Rectal smooth muscle tissue (tissue), 1 donor: ENCODE measurements around the gene BACH2.

Experiments used
- H3K27ac ChIP-seq: one replicate; pipeline ENCODE4 v1.7.0; 2013; ENCODE audit warnings: low read depth, low read length, inconsistent platforms
- H3K27me3 ChIP-seq: one replicate; pipeline ENCODE4 v1.7.0; 2013; ENCODE audit warnings: low read length; ENCODE audit not compliant: control insufficient read depth, insufficient read depth
- H3K36me3 ChIP-seq: one replicate; pipeline ENCODE4 v1.7.0; 2013; ENCODE audit warnings: low read length; ENCODE audit not compliant: control insufficient read depth, insufficient read depth
- H3K4me1 ChIP-seq: one replicate; pipeline ENCODE4 v1.7.0; 2013; ENCODE audit warnings: low read length; ENCODE audit not compliant: control insufficient read depth, insufficient read depth
- H3K4me3 ChIP-seq: one replicate; pipeline ENCODE4 v1.7.0; 2013; ENCODE audit warnings: low read length
- H3K9ac ChIP-seq: one replicate; pipeline ENCODE4 v1.7.0; 2013; ENCODE audit warnings: low read length

The BACH2 gene

DNA sequence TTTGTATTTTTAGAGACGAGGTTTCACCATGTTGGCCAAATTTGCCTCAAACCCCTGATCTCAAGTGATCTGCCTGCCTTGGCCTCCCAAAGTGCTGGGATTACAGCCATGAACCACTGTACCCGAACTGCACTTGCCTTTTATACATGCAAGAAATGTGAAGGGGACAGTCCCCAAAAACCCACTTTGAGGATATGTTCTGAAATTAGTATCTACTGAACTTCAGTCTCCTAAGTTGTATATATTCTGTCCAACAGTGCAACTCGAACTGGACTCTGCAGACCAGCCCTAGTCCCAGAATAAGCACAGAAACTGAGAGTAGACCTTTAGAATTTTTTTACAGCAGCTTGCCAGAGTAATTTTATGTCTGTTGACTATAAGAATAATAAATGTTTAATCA lies 28.5 kb downstream of the BACH2 start:
- no peak overlapping the region for H3K4me3 ChIP-seq
- H3K9ac ChIP-seq, result no peak overlapping the region
- H3K4me1 ChIP-seq, result peaks cover under 1% of the 10 kb centered on the region
- no peaks in the 10 kb centered on the region for H3K27me3 ChIP-seq
- no peaks in the 10 kb centered on the region for H3K36me3 ChIP-seq
- H3K27ac ChIP-seq, result no peak overlapping the region

GRCh38 chr6:90266905-90267621 lies 29.6 kb downstream of the BACH2 start:
- Histone ChIP-seq H3K4me3 (no peak overlapping the region), H3K27ac (no peak overlapping the region), H3K4me1 (peaks cover 3% of the 10 kb centered on the region), H3K9ac (no peak overlapping the region), H3K27me3 (no peaks in the 10 kb centered on the region), H3K36me3 (no peaks in the 10 kb centered on the region)

DNA sequence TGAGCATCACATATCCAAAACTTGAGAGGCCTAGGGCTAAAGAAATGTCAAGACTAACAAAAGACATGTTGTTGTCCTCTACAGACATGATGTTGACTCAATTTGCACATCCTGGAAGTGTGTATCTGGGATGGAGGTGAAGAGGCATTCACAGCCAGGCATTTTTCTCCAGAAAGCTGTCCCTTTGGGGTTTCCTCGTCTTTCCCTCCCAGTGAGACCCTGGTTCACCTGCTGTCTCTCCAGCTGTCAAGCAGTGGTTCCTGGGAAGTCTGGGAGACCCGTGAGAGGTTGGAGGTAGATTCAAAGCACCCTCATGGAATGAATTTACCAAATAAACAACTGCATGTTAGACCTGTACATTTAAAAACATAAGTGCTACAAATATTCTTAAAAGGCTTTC lies 32.1 kb downstream of the BACH2 start:
- Histone ChIP-seq H3K27me3 (no peaks in the 10 kb centered on the region), H3K36me3 (no peaks in the 10 kb centered on the region), H3K4me1 (peaks cover 3% of the 10 kb centered on the region), H3K27ac (no peak overlapping the region), H3K4me3 (no peak overlapping the region), H3K9ac (no peak overlapping the region)

DNA sequence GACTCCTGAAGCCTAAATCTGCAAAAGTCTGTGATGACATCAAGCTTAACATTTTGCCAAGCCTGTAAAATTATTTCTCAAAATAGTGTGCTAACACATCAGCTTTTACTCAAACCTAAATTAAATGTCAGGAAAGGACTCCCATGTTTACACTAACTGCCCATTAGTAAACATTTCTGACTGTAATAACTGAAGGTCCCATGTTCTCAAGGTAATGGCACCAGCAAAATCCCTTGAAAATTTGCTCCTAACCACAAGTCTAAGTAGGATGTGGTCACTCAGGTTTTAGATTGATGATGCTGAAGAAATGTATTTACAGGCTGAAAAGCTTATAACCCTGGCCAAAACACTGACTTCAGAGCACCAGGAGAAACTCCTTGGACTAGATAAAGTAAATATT lies 33.0 kb downstream of the BACH2 start:
- H3K4me1 ChIP-seq, result peaks cover 3% of the 10 kb centered on the region
- H3K4me3 ChIP-seq, result no peak overlapping the region
- no peaks in the 10 kb centered on the region for H3K36me3 ChIP-seq
- H3K27me3 ChIP-seq, result no peaks in the 10 kb centered on the region
- no peak overlapping the region for H3K9ac ChIP-seq
- no peak overlapping the region for H3K27ac ChIP-seq

GRCh38 chr6:90261801-90262200 lies 34.8 kb downstream of the BACH2 start:
- Histone ChIP-seq H3K27ac (no peak overlapping the region), H3K27me3 (no peaks in the 10 kb centered on the region), H3K4me1 (peaks cover 3% of the 10 kb centered on the region), H3K9ac (no peak overlapping the region), H3K4me3 (no peak overlapping the region), H3K36me3 (no peaks in the 10 kb centered on the region)

DNA sequence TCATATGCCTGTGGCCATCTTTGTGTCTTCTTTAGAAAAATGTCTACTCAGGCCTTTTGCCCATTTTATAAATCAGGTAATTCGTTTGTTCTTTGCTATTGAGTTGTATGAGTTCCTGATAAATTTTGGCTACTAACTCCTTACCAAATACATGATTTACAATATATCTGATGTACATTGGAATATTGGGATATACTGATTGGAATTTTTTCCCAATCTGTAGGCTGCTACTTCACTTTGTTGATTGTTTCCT lies 39.2 kb downstream of the BACH2 start:
- H3K4me3 ChIP-seq, result no peak overlapping the region
- no peak overlapping the region for H3K9ac ChIP-seq
- no peaks in the 10 kb centered on the region for H3K4me1 ChIP-seq
- H3K27ac ChIP-seq, result no peak overlapping the region
- H3K27me3 ChIP-seq, result no peaks in the 10 kb centered on the region
- no peaks in the 10 kb centered on the region for H3K36me3 ChIP-seq

DNA sequence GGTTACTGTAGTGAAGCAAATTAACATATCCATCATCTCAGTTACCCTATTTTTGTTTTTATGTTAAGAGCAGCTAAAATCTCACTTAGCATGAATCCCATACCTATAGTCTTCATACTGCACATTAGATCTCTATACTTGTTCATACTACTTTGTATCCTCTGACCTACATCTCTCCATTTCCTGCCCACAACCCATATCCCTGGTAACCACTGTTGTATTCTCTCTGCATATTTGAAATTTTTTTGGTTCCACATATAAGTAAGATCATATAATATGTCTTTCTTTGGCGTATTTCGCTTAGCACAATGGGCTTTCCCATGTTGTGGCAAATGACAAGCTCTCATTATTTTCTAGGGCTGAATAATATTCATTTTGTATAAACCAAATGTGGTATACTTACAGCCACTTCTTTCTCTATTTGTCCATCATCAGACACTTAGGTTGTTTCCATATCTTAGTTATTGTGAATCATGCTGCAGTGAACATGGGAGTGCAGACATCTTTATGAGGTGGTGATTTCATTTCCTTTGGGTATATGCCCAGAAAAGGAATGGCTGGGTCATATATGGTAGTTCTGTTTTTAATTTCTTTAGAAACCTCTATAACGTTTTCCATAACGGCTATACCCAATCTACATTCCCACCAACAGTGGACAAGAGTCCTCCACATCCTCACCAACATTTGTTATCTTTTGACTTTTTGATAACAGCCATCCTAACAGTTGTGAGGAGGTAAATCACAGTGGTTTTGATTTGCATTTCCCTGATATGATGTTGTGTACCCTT lies 39.8 kb downstream of the BACH2 start:
- Histone ChIP-seq H3K9ac (no peak overlapping the region), H3K36me3 (no peaks in the 10 kb centered on the region), H3K27me3 (no peaks in the 10 kb centered on the region), H3K27ac (no peak overlapping the region), H3K4me3 (no peak overlapping the region), H3K4me1 (no peaks in the 10 kb centered on the region)

DNA sequence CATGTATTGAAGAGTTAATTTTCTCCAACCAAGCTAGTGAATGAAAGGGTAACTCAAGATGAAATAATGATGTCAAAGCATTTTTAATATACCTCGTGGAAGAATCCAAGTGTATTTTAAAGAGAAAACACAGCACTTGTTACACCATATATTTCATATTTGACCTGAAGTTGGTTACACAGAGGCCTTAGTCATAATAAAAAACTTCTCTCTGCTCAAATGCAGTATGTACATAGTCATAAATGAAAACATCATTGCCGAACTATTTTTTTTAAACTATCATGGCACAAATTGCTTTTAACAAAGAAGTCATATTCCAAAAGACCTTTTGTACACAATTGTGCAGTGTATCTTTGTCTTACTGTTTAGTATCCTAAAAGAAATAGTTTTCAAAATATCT lies 43.0 kb downstream of the BACH2 start:
- H3K27ac ChIP-seq, result no peak overlapping the region
- H3K4me3 ChIP-seq, result no peak overlapping the region
- H3K4me1 ChIP-seq, result no peaks in the 10 kb centered on the region
- H3K36me3 ChIP-seq, result no peaks in the 10 kb centered on the region
- H3K9ac ChIP-seq, result no peak overlapping the region
- no peaks in the 10 kb centered on the region for H3K27me3 ChIP-seq

GRCh38 chr6:90251295-90251992 lies 45.2 kb downstream of the BACH2 start:
- Histone ChIP-seq H3K27me3 (no peaks in the 10 kb centered on the region), H3K9ac (no peak overlapping the region), H3K4me3 (no peak overlapping the region), H3K4me1 (no peaks in the 10 kb centered on the region), H3K36me3 (no peaks in the 10 kb centered on the region), H3K27ac (no peak overlapping the region)

- Histone ChIP-seq H3K9ac (no peak overlapping the region), H3K27me3 (no peaks in the 10 kb centered on the region), H3K27ac (no peak overlapping the region), H3K36me3 (no peaks in the 10 kb centered on the region), H3K4me1 (no peaks in the 10 kb centered on the region), H3K4me3 (no peak overlapping the region)
Observed at GRCh38 chr6:90250405-90250804, 46.2 kb downstream of the BACH2 start.

GRCh38 chr6:90249458-90249857 lies 47.2 kb downstream of the BACH2 start:
- no peaks in the 10 kb centered on the region for H3K4me1 ChIP-seq
- H3K36me3 ChIP-seq, result no peaks in the 10 kb centered on the region
- no peak overlapping the region for H3K4me3 ChIP-seq
- H3K27ac ChIP-seq, result no peak overlapping the region
- H3K27me3 ChIP-seq, result no peaks in the 10 kb centered on the region
- no peak overlapping the region for H3K9ac ChIP-seq

DNA sequence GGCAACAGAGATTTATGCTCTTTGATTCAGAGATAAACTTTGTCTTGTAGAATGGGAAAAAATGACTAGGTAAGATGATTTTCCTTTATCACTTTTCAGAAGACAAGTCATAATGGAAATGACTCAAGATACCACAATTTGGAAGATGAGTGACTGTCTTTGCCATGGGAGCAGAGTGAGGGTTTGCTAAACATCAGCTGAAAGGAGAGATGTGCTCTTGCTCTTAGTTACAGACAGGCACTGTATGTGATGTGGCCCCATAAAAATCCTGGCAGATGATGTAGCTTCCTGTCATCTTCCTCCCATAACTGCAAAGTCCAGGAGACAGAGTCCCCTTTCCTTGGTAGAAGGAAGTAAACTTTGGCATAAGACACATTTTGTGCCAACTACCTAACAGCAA lies 47.6 kb downstream of the BACH2 start:
- Histone ChIP-seq H3K4me1 (no peaks in the 10 kb centered on the region), H3K9ac (no peak overlapping the region), H3K4me3 (no peak overlapping the region), H3K27me3 (no peaks in the 10 kb centered on the region), H3K27ac (no peak overlapping the region), H3K36me3 (no peaks in the 10 kb centered on the region)
